Lower leg skin (tissue), 4 donors: Measurements from ENCODE around the gene CD8B. TPM values are rescaled to one million over a fixed set of nuclear protein-coding genes. Genes with fewer than 3 reads are reported as not detected.

Source experiments
- DNase-seq, 2 donors: peaks; one replicate each; pipeline ENCODE4 v3.0.0-alpha.2; 2019; ENCODE audit warnings: low spot score in 2 of 2
- H3K4me3 ChIP-seq: fragments of 200-600 bp; sonication (generic); 2 replicates; pipeline ENCODE4 v1.5.1; 2017; ENCODE audit warnings: mild to moderate bottlenecking, low read depth; ENCODE audit not compliant: poor library complexity, severe bottlenecking
- CTCF ChIP-seq, 3 donors: fragments of 450-650 bp; IDR thresholded peaks; one replicate each; pipeline ENCODE4 v1.5.1; 2016; ENCODE audit warnings: antibody characterized with exemption in 3 of 3, mild to moderate bottlenecking in 3 of 3, moderate library complexity in 2 of 3
- POLR2A ChIP-seq, 2 donors: fragments of 450-650 bp; IDR thresholded peaks; one replicate each; pipeline ENCODE4 v1.6.1; 2016 to 2017; ENCODE audit warnings: antibody characterized with exemption in 2 of 2, mild to moderate bottlenecking in 1 of 2, moderate library complexity in 1 of 2
- WGBS, 2 donors: methylation state at CpG; one replicate each; pipeline ENCODE4 v1.1.5; 2018; 5-methylcytosine and 5-hydroxymethylcytosine counted together
- intact Hi-C: fragments of 100-400 bp; cut with DNase I; formaldehyde crosslinking; loops from one replicate; pipeline ENCODE4 v1.15.0; 2023; ENCODE audit warnings: low total_unique reads
- total RNA-seq, 4 donors: library from RNA; depleted of rRNA; stranded (reverse); fragments of >200 nt; gene quantifications; one replicate each; pipeline ENCODE4 v1.1.0, GENCODE V29; 2016

The CD8B gene
- total RNA-seq, 4 donors from 2014 or later: 0.76 to 2.4 (median 1.2) TPM; not detected in 1

- intact Hi-C loops: no loop called here
- WGBS, 2 donors: 2 to 3% methylated on average over 34 to 54 of the region's 57 CpGs
- H3K4me3 ChIP-seq: no peak within 1 kb of the TSS
- TF ChIP-seq POLR2A (IDR thresholded peaks at IDR 0.05): no peak
- TF ChIP-seq CTCF (IDR thresholded peaks at IDR 0.05): no peak
- no peak for DNase-seq
Observed at GRCh38 chr2:86790676-86791572, 70.8 kb downstream of the CD8B start, which contains the start of gene CD8A. Gene CD8A, minus strand, starts transcription at chr2:86790913. Its CDS starts 88 bp downstream, at chr2:86790825.

- TF ChIP-seq POLR2A (IDR thresholded peaks at IDR 0.05) (no peak), CTCF (IDR thresholded peaks at IDR 0.05) (no peak)
- WGBS, 2 donors: 8 to 12% methylated on average over 31 to 35 of the region's 40 CpGs
- H3K4me3 ChIP-seq: no peak overlapping the region
- no peak for DNase-seq
- intact Hi-C loops: no loop called here
Observed at GRCh38 chr2:86790134-86790675, 71.5 kb downstream of the CD8B start.

GRCh38 chr2:86789687-86790133, 72.0 kb downstream of the CD8B start:
- WGBS, 2 donors: 10 to 11% methylated on average over 21 to 28 of the region's 40 CpGs
- no peak for TF ChIP-seq POLR2A (IDR thresholded peaks at IDR 0.05)
- TF ChIP-seq CTCF (IDR thresholded peaks at IDR 0.05): no peak
- intact Hi-C loops: no loop called here
- DNase-seq: no peak
- H3K4me3 ChIP-seq: no peak overlapping the region

GRCh38 chr2:86788881-86789686, 72.6 kb downstream of the CD8B start:
- DNase-seq: no peak
- intact Hi-C loops: no loop called here
- TF ChIP-seq POLR2A (IDR thresholded peaks at IDR 0.05): no peak
- TF ChIP-seq CTCF (IDR thresholded peaks at IDR 0.05): no peak
- 4 to 13% methylated on average over 50 to 52 of the region's 64 CpGs for WGBS, 2 donors
- no peak overlapping the region for H3K4me3 ChIP-seq

GRCh38 chr2:86788165-86788564, 73.5 kb downstream of the CD8B start:
- WGBS, 2 donors: 40 to 44% methylated on average over 7 of the region's 7 CpGs
- no peak for DNase-seq
- H3K4me3 ChIP-seq: no peak overlapping the region
- intact Hi-C loops: no loop called here
- TF ChIP-seq POLR2A (IDR thresholded peaks at IDR 0.05) (no peak), CTCF (IDR thresholded peaks at IDR 0.05) (no peak)
